Measurements from ENCODE around the gene IGFL2. TPM values are rescaled to one million over a fixed set of nuclear protein-coding genes. Genes with fewer than 3 reads are reported as not detected.
"Not testable (repeated sequence)": the region's sequence is repeated elsewhere in the genome, so short reads cannot be mapped to it uniquely, and the experiment has no call there.

Gene IGFL2
- total RNA-seq, 1 donor from 2014 or later = not detected

DNA sequence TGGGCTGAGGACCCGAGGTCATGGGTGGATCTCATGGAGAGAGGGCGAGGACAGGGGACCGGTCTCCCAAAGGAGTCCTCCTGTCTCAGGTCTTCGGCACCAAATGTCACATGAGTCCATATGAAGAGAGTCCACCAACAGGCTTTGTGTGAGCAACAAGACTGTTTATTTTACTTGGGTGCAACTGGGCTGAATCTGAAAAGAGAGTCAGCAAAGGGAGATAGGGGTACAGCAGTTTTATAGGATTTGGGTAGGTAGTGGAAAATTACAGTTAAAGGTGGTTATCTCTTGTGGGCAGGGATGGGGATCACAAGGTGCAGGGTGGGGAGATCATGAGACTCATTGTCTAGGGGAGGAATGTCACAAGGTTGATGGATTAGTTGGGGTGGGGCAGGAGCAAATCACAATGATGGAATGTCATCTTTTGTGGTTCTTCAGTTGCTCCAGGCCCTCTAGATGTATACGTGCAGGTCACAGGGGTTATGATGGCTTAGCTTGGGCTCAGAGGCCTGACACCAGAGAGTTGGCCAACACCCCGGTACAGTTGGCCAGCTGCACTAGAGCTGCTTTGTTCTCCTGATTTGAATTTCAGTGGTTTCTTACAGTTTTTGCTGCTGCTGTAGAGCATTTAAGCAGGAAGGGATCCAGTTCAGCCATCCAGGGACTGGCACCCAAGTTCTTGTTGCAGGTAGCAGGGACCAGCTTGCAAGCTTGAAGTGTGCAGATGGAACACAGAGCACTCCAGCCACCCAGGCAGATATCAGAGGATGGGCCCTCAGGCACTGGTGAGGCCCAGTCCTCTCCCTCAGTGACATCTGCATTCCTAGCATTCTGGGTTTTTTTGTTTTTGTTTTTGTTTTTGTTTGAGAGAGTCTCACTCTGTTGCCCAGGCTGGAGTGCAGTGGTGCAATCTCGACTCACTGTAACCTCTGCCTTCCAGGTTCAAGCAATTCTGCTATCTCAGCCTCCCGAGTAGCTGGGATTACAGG lies 55.1 kb downstream of the IGFL2 start:
- H3K9me3 Mint-ChIP-seq (ENCODE audit: low read depth) = peaks cover 4% of the 10 kb centered on the region
- no peaks in the 10 kb centered on the region for H3K36me3 Mint-ChIP-seq (ENCODE audit: insufficient read depth)
- TF ChIP-seq, protein P1, sequence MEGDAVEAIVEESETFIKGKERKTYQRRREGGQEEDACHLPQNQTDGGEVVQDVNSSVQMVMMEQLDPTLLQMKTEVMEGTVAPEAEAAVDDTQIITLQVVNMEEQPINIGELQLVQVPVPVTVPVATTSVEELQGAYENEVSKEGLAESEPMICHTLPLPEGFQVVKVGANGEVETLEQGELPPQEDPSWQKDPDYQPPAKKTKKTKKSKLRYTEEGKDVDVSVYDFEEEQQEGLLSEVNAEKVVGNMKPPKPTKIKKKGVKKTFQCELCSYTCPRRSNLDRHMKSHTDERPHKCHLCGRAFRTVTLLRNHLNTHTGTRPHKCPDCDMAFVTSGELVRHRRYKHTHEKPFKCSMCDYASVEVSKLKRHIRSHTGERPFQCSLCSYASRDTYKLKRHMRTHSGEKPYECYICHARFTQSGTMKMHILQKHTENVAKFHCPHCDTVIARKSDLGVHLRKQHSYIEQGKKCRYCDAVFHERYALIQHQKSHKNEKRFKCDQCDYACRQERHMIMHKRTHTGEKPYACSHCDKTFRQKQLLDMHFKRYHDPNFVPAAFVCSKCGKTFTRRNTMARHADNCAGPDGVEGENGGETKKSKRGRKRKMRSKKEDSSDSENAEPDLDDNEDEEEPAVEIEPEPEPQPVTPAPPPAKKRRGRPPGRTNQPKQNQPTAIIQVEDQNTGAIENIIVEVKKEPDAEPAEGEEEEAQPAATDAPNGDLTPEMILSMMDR (IDR thresholded peaks at IDR 0.05; ENCODE audit: unreplicated experiment) = no peak
- no peak overlapping the region for H3K4me3 Mint-ChIP-seq (ENCODE audit: low read depth)
- DNase-seq (ENCODE audit: low spot score, unreplicated experiment) = no peak
- H3K4me1 Mint-ChIP-seq (ENCODE audit: low read depth) = no peaks in the 10 kb centered on the region
- H3K27ac Mint-ChIP-seq = no peak overlapping the region
- peaks cover 8% of the 10 kb centered on the region for H3K27me3 Mint-ChIP-seq

DNA sequence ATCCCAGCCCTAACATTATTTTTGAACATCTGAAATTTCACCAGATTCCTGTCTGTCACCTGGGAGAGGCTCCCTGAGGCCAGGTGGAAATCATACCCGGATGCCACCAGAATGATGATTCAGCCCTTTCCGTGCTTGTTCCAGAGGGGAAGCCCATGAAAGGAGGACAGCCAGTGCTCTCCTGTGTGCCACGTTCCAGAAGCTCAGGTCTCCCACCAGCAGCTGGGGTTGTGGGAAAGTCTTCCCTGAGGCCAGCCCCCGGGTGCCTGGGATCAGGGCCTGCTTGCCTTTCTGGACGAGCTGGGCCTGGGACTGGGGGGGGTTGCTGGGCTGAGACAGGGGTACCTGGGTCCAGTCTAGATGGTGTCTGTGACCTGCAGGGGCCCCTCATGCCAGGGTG lies 56.0 kb downstream of the IGFL2 start:
- TF ChIP-seq, protein P1 (IDR thresholded peaks at IDR 0.05; ENCODE audit: unreplicated experiment) = no peak
- Mint-ChIP-seq H3K4me3 (ENCODE audit: low read depth) (no peak overlapping the region), H3K9me3 (ENCODE audit: low read depth) (peaks cover 4% of the 10 kb centered on the region), H3K27me3 (peaks cover 9% of the 10 kb centered on the region), H3K4me1 (ENCODE audit: low read depth) (no peaks in the 10 kb centered on the region), H3K27ac (no peak overlapping the region), H3K36me3 (ENCODE audit: insufficient read depth) (no peaks in the 10 kb centered on the region)
- no peak for DNase-seq (ENCODE audit: low spot score, unreplicated experiment)

DNA sequence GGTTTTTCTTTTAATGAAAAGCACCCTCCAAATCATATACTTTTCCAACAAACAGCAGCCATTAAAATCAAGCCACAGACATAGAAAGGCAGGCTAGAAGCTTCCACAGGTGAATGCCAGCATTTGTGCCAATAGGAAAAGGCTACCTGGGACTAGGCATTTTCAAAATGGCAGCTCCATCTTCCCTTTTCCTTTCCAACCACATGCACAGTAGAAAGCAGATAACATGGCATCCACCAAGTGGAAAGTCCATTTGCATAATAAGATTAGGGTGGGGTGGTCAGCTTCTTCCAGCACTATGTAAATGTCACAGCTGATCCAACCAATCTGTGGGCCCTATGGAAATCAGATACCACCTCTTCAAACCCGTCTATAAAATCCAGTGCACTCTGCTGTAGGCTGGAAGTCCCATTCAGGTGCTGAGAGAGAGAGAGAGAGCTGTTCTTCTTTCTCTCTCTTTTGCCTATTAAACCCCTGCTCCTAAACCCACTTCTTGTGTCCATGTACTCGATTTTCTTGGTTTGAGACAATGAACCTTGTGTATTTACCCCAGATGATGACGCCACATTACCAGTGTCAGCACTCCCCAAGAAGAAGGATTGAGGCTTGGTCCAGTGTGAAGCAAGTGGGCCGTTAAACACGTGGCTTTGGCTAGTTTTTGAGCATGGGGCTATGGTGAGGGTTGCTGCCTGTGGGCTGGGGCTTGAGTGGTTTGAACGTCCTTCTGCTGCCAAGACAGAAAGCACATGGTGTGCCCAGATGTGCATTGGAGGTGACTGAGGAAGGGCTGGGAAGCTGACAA lies 57.3 kb downstream of the IGFL2 start:
- H3K27me3 Mint-ChIP-seq = peaks cover 9% of the 10 kb centered on the region
- H3K27ac Mint-ChIP-seq = no peak overlapping the region
- H3K9me3 Mint-ChIP-seq (ENCODE audit: low read depth) = peaks cover 4% of the 10 kb centered on the region
- DNase-seq (ENCODE audit: low spot score, unreplicated experiment) = no peak
- TF ChIP-seq, protein P1 (IDR thresholded peaks at IDR 0.05; ENCODE audit: unreplicated experiment) = no peak
- H3K4me1 Mint-ChIP-seq (ENCODE audit: low read depth) = no peaks in the 10 kb centered on the region
- no peaks in the 10 kb centered on the region for H3K36me3 Mint-ChIP-seq (ENCODE audit: insufficient read depth)
- no peak overlapping the region for H3K4me3 Mint-ChIP-seq (ENCODE audit: low read depth)

DNA sequence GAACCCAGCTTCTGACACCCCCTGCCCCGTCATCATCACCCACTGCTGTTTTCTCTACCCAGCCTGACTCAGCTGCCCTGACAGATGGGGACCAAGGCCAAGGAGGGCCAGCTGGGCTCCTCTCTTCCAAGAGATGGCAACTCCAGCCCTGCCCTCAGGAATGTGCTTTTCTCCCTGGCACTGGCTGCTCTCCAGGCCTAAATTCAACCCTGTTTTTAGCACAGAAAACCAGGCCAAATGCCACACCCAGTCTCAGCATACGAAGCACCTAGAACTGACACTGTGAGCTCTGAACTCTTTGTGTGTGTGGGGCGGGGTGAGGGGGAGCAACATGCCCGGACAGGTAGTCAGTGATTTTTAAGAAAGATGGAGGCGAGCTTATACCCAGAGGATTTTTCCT lies 58.1 kb downstream of the IGFL2 start:
- Mint-ChIP-seq H3K9me3 (ENCODE audit: low read depth) (peaks cover 4% of the 10 kb centered on the region), H3K4me1 (ENCODE audit: low read depth) (peaks cover 4% of the 10 kb centered on the region), H3K27me3 (peaks cover 9% of the 10 kb centered on the region), H3K27ac (no peak overlapping the region), H3K4me3 (ENCODE audit: low read depth) (no peak overlapping the region), H3K36me3 (ENCODE audit: insufficient read depth) (no peaks in the 10 kb centered on the region)
- DNase-seq (ENCODE audit: low spot score, unreplicated experiment) = no peak
- TF ChIP-seq, protein P1 (IDR thresholded peaks at IDR 0.05; ENCODE audit: unreplicated experiment) = no peak

DNA sequence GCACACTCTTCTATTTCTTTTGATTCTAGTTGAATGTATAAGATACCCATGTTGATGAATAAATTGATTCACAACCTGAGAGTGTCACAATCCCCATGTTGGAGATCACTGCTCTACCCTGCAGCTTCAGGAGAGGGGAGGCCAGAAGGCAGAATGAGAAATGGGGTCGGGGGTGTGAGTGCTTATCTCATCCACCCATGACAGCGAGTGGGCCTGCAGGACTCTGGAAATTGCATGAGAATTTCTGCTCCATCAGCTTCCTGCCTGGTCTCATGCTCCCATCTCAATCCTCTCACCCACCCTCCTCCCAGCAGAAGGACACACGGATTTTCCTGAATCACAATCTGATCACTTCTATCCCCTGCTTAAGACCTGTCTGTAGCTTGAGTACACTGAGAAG lies 58.6 kb downstream of the IGFL2 start:
- Mint-ChIP-seq H3K27ac (no peak overlapping the region), H3K27me3 (peaks cover 9% of the 10 kb centered on the region), H3K36me3 (ENCODE audit: insufficient read depth) (no peaks in the 10 kb centered on the region), H3K9me3 (ENCODE audit: low read depth) (peaks cover 4% of the 10 kb centered on the region), H3K4me1 (ENCODE audit: low read depth) (peaks cover 7% of the 10 kb centered on the region), H3K4me3 (ENCODE audit: low read depth) (no peak overlapping the region)
- DNase-seq (ENCODE audit: low spot score, unreplicated experiment) = no peak
- TF ChIP-seq, protein P1 (IDR thresholded peaks at IDR 0.05; ENCODE audit: unreplicated experiment) = no peak

DNA sequence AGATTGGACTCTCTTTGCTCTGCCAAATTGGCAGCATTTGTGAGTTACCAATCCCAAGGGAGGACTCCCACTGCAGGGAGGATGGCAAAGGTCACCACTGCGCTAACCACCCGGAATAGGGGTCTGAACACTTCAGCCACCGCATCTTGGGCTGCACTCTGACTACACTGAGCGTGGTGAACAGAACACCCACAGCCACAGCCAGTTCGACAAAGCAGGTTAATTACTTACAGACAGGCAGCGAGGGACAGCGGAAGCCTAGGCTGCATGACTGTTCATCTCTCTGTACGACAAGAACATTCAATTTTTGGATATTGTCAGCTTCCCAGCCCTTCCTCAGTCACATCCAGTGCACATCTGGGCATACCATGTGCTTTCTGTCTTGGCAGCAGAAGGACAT lies 59.8 kb downstream of the IGFL2 start:
- H3K36me3 Mint-ChIP-seq (ENCODE audit: insufficient read depth); H3K4me1 Mint-ChIP-seq (ENCODE audit: low read depth); H3K4me3 Mint-ChIP-seq (ENCODE audit: low read depth); DNase-seq (ENCODE audit: low spot score, unreplicated experiment); H3K27me3 Mint-ChIP-seq; H3K27ac Mint-ChIP-seq; H3K9me3 Mint-ChIP-seq (ENCODE audit: low read depth): not testable (repeated sequence)
